WI38 (cell line): ENCODE measurements around the gene DSCAML1.
"Not testable (repeated sequence)": the region's sequence is repeated elsewhere in the genome, so short reads cannot be mapped to it uniquely, and the experiment has no call there.

Experiments used
- H3K4me3 ChIP-seq: 2 replicates; pipeline ENCODE4 v1.5.1; 2011; ENCODE audit warnings: low read depth, mild to moderate bottlenecking, control low read depth, low read length
- CTCF ChIP-seq: IDR thresholded peaks from 2 replicates; pipeline ENCODE4 v1.5.1; 2012; ENCODE audit warnings: low read depth, mild to moderate bottlenecking, control low read depth, low read length

DSCAML1 gene

GRCh38 chr11:117458275-117459122, 338.5 kb downstream of the DSCAML1 start:
- no peak overlapping the region for H3K4me3 ChIP-seq
- TF ChIP-seq CTCF: no peak

- no peak overlapping the region for H3K4me3 ChIP-seq
- no peak for TF ChIP-seq CTCF
Measured at GRCh38 chr11:117457835-117458234, 339.2 kb downstream of the DSCAML1 start.

GRCh38 chr11:117457031-117457785, 339.8 kb downstream of the DSCAML1 start:
- H3K4me3 ChIP-seq: no peak overlapping the region
- no peak for TF ChIP-seq CTCF

- H3K4me3 ChIP-seq: not testable (repeated sequence)
Measured at GRCh38 chr11:117456721-117457029, 340.3 kb downstream of the DSCAML1 start.

- no peak for TF ChIP-seq CTCF
- H3K4me3 ChIP-seq: no peak overlapping the region
Measured at GRCh38 chr11:117456027-117456720, 340.8 kb downstream of the DSCAML1 start.

GRCh38 chr11:117454564-117454917, 342.5 kb downstream of the DSCAML1 start:
- no peak overlapping the region for H3K4me3 ChIP-seq
- no peak for TF ChIP-seq CTCF

GRCh38 chr11:117453886-117454563, 343.0 kb downstream of the DSCAML1 start:
- no peak overlapping the region for H3K4me3 ChIP-seq
- no peak for TF ChIP-seq CTCF
